GM18867 (cell line): ENCODE measurements around the gene RNASEH1.
"Not testable (repeated sequence)": the region's sequence is repeated elsewhere in the genome, so short reads cannot be mapped to it uniquely, and the experiment has no call there.

ENCODE experiments used
- ATAC-seq: cut with Tn5 transposase; IDR thresholded peaks from one replicate; pipeline ENCODE4 v1.9.1; 2021; ENCODE audit warnings: mild to moderate bottlenecking, moderate library complexity; ENCODE audit not compliant: unreplicated experiment

RNASEH1 gene

DNA sequence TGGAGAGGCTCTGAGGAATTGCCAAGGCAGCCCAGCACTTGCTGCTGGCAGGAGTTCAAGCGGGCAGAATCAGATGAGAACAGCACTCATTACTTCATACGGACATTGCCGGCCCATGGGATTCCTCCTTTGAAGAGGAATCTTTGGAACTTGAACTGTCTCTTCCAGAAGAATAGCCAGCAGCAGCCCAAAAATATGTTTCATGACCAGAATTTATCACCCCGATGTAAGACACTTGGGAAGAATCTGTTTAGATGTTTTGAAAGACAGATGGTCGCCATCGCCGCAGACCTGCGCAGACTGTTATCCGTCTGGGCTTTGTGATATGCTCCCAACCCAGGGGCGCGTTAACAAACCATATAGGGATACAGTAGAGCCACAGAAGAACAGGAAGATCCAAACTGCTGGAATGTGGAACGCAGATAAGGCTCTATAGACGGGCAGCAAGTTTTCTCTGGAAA is 35.1 kb downstream of the RNASEH1 start:
- ATAC-seq: no peak

DNA sequence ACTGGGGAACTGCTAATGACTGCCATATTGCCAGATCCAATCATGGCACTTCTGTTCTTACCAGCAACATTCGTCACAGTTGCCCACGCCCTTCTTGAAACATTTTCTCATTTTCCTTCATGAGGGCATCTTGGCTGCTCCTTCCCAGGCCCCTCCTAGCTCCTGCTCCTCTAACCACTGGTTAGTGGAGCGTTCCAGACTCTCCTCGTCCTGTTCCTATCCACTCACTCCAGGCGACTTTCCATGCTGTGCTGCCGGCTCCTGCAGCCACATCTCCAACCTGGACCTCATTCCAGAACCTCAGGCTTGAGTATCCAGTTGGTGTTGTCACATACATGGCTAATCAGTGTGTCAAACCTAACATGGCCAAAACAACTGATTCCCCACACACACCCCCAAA is 37.5 kb downstream of the RNASEH1 start:
- ATAC-seq: no peak

DNA sequence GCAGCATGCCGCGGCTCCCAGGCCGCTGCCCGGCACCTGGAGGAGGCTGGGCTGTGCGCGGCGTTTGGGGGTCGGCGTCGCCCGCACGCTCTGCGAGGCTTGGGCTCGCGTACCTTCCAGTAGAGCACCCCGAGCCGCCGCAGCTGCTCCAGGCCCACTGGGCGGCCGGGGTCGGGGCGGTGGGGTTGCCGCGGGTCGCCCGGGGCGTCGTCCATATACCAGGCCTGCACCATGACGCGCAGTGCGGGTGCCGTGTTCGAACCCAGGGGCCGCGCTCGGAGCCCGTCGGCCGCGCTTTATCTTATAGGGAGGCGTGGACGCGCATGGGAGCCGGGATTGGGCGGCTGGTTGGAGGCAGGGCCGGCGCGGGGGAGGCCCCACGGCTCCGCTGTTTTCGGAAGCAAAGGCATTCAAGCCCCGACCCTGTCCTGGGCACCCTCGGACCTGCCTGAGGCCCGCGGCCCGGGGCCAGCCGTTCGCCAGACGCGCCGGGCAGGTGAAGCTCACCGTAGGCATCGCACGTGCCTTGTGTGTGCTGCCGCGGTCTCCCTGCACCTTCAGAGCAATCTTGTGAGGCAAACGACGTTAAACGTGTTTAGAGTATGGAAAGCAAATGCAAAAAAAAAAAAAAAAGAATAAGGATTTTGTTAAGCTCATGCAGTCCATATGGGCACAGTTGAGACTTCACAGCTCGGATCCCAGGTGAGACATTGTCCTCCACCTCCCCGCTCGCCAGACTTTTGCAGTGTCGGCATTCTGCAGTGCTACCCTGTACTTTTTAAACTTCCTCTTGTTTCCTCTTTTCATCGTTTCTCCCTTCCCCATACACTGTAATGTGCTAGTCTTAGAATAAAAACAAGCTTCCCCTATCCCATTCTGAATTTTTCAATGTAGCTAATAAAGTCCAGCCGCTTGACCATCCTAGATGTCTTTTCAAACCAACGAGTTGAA is 38.6 kb downstream of the RNASEH1 start, which contains the start of gene ADI1:
Gene ADI1, minus strand, starts transcription at position 277 of the 951 bp plus-strand sequence. Its CDS starts 44 bp downstream, at position 233.
- peak; percentile 62 for ATAC-seq

DNA sequence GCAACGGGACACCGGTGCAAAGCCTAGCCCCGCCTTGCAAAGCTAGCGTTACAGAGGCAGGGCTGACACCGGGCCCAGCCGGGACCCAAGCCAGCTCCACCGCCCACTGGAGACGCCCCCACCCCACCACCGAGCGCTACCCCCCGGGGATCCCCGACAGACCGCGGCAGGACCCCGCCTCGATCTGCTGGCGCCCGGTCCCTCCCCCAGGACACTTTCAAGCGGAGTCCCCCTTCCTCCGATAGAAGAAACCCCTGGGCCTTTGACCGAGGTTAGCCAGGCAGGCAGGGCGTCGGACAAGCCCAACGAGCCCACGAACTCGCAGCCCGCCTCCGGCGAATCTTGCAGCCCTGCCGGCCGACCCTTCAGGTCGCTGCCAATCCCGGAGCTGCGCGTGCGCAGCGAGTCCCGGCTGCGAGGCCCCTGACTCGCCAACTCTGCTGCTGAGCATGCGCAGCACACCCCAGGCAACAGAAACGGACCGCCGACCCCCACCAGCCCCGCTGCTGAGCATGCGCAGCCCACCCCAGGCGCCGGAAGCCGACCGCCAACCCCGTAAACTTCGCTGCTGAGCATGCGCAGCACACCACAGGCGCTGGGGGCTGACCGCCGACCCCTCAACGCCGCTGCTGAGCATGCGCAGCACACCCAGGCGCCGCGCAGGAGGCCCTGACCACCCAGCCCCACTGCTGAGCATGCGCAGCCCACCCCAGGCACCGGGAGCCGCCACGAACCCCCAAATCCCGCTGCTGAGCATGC is 39.5 kb downstream of the RNASEH1 start:
- ATAC-seq: peak; percentile 80

DNA sequence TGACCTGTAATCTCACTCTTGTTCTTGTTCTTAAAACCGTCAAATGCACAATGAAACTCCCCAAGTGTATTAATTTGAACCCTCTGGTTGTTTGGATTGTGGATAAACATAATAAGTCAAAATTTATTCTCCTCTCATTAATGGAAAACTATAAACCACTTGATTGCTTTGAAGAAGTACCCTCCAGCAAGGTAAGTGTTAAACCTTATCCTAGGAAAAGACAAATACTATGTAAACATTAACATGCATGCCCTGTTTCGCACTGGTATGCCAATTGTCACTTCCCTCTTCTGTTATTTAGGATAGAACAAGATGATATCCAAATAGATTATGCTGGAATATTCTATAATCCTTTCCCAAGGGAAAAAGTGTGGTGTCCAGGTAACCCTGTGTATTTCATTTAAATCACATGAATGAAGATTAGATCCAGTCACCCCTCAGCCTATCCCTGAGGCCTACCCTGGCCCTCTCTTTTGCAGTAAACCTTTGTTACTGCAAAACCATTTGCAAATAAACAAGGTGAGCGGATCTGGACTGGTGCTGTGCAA is 40.1 kb downstream of the RNASEH1 start:
- ATAC-seq: no peak

DNA sequence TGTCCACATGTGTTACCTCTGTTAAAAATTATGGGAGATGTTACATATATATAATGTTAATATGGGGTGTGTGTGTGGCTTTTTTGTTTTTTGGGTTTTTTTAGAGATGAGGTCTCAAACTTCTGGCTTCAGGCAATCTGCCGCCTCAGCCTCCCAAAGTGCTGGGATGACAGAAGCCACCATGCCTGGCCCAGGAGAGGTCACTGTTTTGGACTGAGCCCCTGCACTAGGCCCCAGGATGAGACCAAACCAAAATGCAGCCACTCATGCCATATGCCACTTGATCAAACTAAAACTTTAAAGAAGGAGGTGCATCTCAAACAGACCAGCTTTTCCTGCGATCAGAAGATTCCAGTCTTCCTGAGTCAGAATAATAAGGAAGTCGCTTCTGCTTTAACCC is 41.3 kb downstream of the RNASEH1 start:
- ATAC-seq: no peak

DNA sequence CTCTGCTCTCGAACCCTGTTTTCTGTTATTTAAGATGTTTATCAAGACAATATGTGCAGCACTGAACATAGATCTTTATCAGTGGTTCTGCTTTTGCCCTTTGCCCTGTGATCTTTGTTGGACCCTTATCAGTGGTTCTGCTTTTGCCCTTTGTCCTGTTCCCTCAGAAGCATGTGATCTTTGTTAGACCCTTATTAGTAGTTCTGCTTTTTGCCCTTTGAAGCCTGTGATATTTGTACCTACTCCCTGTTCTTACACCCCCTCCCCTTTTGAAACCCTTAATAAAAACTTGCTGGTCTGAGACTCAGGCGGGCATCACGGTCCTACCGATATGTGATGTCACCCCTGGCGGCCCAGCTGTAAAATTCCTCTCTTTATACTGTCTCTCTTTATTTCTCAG is 42.7 kb downstream of the RNASEH1 start:
- not testable (repeated sequence) for ATAC-seq

DNA sequence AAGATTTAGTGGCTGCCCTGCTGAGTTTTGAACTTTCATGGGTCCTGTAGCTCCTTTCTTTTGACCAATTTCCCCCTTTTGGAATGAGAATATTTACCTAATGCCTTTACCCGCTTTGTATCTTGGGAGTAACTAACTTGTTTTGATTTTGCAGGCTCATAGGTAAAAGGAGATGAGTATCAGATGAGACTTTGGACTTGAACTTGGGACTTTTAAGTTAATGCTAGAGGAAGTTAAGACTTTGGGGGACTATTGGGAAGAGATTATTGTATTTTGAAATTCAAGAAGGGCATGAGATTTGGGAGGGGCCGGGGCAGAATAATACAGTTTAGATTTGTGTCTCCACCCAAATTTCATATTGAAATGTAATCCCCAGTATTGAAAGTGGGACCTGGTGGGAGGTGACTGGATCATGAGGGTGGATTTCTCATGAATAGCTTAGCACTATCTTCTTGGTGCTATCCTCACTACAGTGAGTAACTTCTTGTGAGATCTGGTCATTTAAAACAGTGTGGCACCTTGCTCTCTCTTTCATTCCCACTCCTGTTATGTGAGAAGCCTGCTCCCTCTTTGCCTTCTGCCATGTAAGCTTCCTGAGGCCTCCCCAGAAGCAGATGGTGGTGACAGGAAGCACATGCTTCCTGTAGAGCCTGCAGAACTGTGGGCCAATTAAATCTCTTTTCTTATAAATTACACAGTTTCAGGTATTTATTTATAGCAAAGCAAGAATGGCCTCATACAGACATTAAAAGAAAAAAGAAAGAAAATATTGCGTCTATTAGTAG is 44.9 kb downstream of the RNASEH1 start:
- no peak for ATAC-seq

DNA sequence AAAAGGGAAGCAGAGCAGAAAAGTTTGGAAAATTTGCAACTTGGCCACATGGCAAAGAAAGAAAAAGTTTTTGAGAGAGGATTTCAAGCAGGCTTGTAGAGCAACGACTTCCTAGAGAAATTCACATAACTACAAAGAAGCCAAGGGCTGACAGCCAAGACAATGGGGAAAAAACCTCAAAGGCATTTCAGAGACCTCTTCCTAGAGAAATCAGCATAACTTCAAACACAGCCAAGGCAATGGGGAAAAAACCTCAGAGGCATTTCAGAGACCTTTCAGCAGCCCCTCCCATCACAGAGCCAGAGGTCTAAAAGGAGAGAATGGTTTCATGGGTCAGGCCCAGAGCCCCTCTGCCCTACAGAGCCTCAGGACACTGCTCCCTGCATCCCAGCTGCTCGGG is 46.0 kb downstream of the RNASEH1 start:
- ATAC-seq: no peak

DNA sequence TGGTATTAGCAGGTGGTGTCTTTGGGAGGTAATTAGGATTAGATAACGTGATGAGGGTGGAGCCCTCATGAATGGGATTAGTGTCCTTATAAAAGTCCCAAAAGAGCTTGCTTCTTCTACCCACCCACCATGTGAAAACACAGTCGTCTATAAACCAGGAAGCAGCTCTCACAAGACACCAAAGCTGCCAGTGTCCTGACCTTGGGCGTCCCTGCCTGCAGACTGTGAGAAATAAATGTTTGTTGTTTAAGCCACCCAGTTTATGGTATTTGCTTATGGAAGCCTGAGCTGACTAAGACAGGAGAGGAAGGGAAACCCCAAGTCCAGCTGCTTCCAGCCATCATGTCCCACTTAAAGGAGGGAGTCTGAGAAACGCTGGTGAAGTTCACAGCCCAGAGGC is 52.4 kb downstream of the RNASEH1 start:
- ATAC-seq: no peak

DNA sequence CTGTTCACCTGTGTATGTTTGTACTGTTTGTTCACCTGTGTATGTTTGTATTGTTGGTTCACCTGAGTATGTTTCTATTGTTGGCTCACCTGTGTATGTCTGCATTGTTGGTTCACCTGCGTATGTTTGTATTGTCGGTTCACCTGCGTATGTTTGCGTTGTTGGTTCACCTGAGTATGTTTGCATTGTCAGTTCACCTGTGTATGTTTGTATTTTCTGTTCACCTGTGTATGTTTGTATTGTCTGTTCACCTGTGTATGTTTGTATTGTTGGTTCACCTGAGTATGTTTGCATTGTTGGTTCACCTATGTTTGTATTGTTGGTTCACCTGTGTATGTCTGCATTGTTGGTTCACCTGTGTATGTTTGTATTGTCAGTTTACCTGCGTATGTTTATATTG is 53.4 kb downstream of the RNASEH1 start:
- no peak for ATAC-seq

DNA sequence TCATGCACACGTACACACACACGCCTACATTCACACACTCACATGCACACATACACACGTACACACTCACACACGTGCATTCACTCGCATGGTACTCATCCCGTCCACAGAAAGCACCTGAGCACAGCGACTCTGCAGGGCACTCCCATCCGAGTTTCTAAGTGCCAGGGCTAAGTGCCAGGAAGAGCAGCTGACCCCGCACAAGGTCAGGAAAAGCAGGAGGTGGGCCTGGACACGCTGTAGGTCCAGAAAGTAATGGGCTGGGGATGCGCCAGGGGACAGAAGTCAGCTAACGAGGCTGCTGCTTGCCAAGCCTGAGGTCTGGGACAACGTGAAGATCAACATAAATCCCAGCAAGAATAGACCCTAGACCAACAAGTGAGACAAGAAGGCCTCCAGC is 54.6 kb downstream of the RNASEH1 start:
- no peak for ATAC-seq

DNA sequence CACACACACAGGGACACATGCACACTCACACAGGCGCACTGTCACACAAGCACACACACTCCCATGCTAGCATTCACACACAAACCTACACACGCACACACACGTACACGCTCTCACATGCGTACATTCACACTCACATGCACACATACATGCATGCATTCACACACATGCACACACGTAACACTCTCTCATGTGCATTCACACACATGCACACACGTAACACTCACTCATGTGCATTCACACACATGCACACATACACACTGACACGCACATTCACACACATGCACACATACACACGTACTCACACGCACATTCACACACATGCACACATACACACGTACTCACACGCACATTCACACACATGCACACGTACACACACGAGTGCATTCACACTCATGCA is 55.1 kb downstream of the RNASEH1 start:
- ATAC-seq: no peak

DNA sequence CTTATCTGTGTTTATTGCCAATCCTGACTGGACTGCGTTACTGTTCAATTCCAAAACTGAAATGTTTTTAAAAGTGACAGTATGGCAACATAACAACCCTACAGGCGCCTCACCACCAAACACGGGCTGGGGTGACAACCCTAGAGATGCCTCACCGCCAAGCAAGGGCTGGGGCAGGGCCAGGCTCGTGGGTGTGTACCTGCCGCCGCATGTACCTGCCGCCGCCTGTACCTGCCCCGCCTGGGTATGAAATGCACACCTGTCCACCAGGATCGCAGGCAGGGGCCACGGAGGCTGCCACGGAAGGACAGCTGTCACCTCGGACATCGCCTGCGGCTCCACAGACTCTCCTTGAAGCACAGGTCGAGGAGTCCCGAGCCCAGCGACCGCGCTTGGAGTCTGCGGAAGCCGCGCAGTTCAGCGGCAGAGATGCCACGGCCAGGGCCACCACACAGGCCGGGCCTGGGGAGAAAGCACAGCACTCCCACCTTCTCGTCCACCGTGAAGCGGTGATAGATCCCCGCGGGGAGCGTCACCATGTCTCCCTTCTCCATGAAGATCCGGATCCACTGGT is 57.7 kb downstream of the RNASEH1 start:
- no peak for ATAC-seq

DNA sequence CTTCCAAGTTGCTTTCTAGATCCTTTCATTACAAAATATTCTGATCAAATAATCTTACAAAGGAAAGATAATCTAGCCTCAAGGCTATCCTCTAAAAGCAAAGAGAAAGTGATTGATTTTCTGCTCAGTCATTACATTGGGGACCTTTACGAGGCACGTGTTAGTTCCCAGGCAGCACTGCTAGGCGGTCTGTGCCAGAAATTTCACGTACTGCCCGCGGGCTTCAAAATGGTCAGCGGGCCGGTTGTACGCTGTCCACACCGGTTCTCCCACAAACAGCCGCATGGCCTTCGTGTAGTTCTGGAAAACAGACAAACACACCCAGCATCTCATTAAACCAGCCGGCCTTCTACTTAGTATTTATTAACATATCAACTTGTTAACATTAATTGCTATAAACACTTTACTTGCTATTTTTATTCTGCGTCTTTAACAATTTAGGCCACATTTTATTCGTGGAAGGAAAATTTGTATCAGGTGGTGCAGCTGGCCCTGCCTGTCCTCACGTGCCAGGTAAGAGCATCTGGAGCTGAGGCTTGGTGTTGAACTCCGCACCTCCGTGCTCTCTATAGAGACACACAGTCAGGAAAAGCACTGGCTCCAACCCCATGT is 59.2 kb downstream of the RNASEH1 start:
- ATAC-seq: no peak

DNA sequence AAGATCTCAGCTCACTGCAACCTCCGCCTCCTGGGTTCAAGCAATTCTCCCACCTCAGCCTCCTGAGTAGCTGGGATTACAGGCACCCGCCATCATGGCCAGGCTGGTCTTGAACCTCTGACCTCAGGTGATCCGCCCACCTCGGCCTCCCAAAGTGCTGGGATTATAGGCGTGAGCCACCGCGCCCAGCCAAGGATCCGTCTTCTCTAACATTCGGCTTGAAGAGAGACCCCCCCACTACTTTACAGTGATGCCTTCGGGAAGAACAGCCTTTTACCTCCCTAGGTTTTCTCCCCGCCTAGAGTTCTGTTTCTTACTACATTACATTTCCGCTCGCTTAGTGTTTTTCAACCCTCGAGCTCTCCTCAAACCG is 61.4 kb downstream of the RNASEH1 start:
- not testable (repeated sequence) for ATAC-seq
